ENCODE results near the gene SOX5. TPM values are rescaled to one million over a fixed set of nuclear protein-coding genes. Genes with fewer than 3 reads are reported as not detected.
A peak's percentile ranks its signal among the peaks of the same experiment; 100 is the strongest.

SOX5 gene
- total and polyA plus RNA-seq, 11 donors, result 0.49 to 4.9 (median 2.5) TPM

- H3K4me3 ChIP-seq, result peak overlapping the region in 1 of 12 donors; percentile 8
- intact Hi-C loops (cut with DNase I), result no loop called here
- TF ChIP-seq CTCF (IDR thresholded peaks at IDR 0.05), result no peak
- no peak for TF ChIP-seq POLR2A (IDR thresholded peaks at IDR 0.05)
- peaks cover 0 to 5% (median 0%) of the 10 kb centered on the region in 12 donors for H3K4me1 ChIP-seq
- H3K36me3 ChIP-seq, result no peaks in the 10 kb centered on the region
- WGBS, 4 donors, result 58 to 73% (median 65%) methylated on average over 5 of the region's 5 CpGs
- DNase-seq (peak in 4 of 5 donors; percentile 36 to 63 (median 48)), ATAC-seq (peak; percentile 61 to 96 (median 94))
- H3K27ac ChIP-seq, result peak overlapping the region in 4 of 12 donors; percentile 15 to 51 (median 36)
- H3K9me3 ChIP-seq, result peaks cover 0 to 3% (median 0%) of the 10 kb centered on the region in 12 donors
- H3K27me3 ChIP-seq, result no peaks in the 10 kb centered on the region
These were observed 178.1 kb downstream of the SOX5 start for GRCh38 chr12:23771240-23771949.

GRCh38 chr12:23770202-23770938 is 179.1 kb downstream of the SOX5 start:
- H3K27me3 ChIP-seq, result no peaks in the 10 kb centered on the region
- no peak for TF ChIP-seq CTCF (IDR thresholded peaks at IDR 0.05)
- TF ChIP-seq POLR2A (IDR thresholded peaks at IDR 0.05), result no peak
- H3K4me1 ChIP-seq, result peaks cover 0 to 5% (median 0%) of the 10 kb centered on the region in 12 donors
- H3K36me3 ChIP-seq, result no peaks in the 10 kb centered on the region
- peaks cover 0 to 2% (median 0%) of the 10 kb centered on the region in 12 donors for H3K9me3 ChIP-seq
- WGBS, 4 donors, result 77 to 83% (median 79%) methylated on average over 3 of the region's 3 CpGs
- no peak overlapping the region for H3K4me3 ChIP-seq
- H3K27ac ChIP-seq, result peak overlapping the region in 3 of 12 donors; percentile 2 to 47 (median 6)
- DNase-seq, result no peak
- ATAC-seq, result no peak
- intact Hi-C loops (cut with DNase I), result no loop called here

- H3K9me3 ChIP-seq, result no peaks in the 10 kb centered on the region
- peaks cover 0 to 5% (median 0%) of the 10 kb centered on the region in 12 donors for H3K4me1 ChIP-seq
- H3K27ac ChIP-seq, result no peak overlapping the region
- no peaks in the 10 kb centered on the region for H3K27me3 ChIP-seq
- intact Hi-C loops (cut with DNase I), result no loop called here
- no peak for DNase-seq
- H3K4me3 ChIP-seq, result no peak overlapping the region
- ATAC-seq, result no peak
- 81 to 93% (median 91%) methylated on average over 2 of the region's 2 CpGs for WGBS, 4 donors
- TF ChIP-seq CTCF (IDR thresholded peaks at IDR 0.05), result no peak
- H3K36me3 ChIP-seq, result no peaks in the 10 kb centered on the region
These were observed 181.6 kb downstream of the SOX5 start for GRCh38 chr12:23767834-23768233.

GRCh38 chr12:23763724-23764123 is 185.7 kb downstream of the SOX5 start:
- ATAC-seq, result no peak

More at GRCh38 chr12:23763724-23764123, 185.7 kb downstream of the SOX5 start:
- no peaks in the 10 kb centered on the region for H3K27me3 ChIP-seq
- no peak overlapping the region for H3K4me3 ChIP-seq
- no peak for TF ChIP-seq POLR2A (IDR thresholded peaks at IDR 0.05)
- no peak for TF ChIP-seq CTCF (IDR thresholded peaks at IDR 0.05)
- no peaks in the 10 kb centered on the region for H3K36me3 ChIP-seq
- intact Hi-C loops (cut with DNase I), result no loop called here
- H3K4me1 ChIP-seq, result no peaks in the 10 kb centered on the region
- DNase-seq, result no peak
- no peak overlapping the region for H3K27ac ChIP-seq
- H3K9me3 ChIP-seq, result no peaks in the 10 kb centered on the region
- WGBS, 4 donors, result 79 to 96% (median 85%) methylated on average over 1 of the region's 1 CpG

Measured in heart left ventricle (tissue), 16 donors.